Measurements from ENCODE around the gene S100A13.

S100A13 gene

DNA sequence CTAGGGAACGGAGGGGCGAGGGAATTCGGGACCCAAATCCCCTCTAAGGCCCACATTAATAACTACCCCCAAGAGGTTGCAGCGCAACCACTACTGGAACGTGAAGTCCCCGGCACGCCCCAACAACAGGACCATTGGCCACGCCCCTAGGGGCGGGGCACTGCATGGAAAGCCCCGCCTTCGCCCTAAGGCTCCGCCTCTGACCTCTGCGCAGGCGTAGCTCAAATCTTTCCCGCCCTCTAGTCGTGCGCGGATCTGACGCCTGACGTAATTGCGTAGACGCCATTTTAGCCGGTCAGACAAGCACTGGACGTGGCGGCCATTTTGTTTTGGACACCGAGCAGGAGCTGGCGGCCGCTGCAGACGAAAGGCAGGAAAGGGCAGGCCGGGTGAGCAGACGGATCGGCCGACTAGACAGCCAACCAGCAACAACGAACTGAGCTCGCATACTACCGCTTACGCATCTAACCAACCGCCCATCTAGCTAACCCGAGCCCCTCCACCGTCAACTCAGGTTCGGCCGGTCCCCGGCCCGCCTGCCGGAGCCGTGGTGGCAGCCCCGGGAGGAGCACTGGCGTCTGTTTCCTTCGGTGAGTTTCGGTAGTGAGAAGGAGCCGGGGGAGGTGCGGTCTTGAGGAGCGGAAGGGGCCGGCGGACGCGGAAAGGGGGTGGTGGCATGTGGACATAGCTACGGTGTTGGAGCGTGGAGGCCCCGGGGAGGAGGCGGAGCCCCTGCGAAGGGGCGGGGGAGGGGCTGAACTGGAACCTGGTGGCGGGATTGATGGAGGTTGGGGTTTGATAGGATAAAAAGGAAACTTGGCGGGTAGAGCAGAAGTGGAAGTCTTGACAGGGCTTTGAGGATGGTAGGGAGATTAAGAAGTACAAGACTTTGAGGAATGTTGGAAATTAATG lies 6.7 kb upstream of the S100A13 start, which contains the start of gene CHTOP:
Gene CHTOP (plus strand): TSS at position 313 of the 912 bp plus-strand sequence. CDS start 2,523 bp downstream, outside the sequence.
- Histone ChIP-seq H3K9me3 (no peaks in the 10 kb centered on the region), H3K36me3 (peaks cover 29 to 30% (median 29%) of the 10 kb centered on the region in 3 donors), H3K27me3 (no peaks in the 10 kb centered on the region), H3K4me1 (peaks cover 0 to 60% (median 41%) of the 10 kb centered on the region in 4 donors), H3K4me3 (peak within 1 kb of the TSS; percentile 79 to 89), H3K27ac (peak within 1 kb of the TSS; percentile 98 to 100)
- peak; percentile 99 for DNase-seq
- intact Hi-C loops (cut with DNase I; ENCODE audit: low total_unique reads) = no loop called here
- TF ChIP-seq, protein P1, sequence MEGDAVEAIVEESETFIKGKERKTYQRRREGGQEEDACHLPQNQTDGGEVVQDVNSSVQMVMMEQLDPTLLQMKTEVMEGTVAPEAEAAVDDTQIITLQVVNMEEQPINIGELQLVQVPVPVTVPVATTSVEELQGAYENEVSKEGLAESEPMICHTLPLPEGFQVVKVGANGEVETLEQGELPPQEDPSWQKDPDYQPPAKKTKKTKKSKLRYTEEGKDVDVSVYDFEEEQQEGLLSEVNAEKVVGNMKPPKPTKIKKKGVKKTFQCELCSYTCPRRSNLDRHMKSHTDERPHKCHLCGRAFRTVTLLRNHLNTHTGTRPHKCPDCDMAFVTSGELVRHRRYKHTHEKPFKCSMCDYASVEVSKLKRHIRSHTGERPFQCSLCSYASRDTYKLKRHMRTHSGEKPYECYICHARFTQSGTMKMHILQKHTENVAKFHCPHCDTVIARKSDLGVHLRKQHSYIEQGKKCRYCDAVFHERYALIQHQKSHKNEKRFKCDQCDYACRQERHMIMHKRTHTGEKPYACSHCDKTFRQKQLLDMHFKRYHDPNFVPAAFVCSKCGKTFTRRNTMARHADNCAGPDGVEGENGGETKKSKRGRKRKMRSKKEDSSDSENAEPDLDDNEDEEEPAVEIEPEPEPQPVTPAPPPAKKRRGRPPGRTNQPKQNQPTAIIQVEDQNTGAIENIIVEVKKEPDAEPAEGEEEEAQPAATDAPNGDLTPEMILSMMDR (IDR thresholded peaks at IDR 0.05) = peak; percentile 8 to 58

GRCh38 chr1:153633161-153633753 lies 6.0 kb upstream of the S100A13 start:
- TF ChIP-seq, protein P1 (IDR thresholded peaks at IDR 0.05) = no peak
- peaks cover 0 to 64% (median 43%) of the 10 kb centered on the region in 4 donors for H3K4me1 ChIP-seq

DNA sequence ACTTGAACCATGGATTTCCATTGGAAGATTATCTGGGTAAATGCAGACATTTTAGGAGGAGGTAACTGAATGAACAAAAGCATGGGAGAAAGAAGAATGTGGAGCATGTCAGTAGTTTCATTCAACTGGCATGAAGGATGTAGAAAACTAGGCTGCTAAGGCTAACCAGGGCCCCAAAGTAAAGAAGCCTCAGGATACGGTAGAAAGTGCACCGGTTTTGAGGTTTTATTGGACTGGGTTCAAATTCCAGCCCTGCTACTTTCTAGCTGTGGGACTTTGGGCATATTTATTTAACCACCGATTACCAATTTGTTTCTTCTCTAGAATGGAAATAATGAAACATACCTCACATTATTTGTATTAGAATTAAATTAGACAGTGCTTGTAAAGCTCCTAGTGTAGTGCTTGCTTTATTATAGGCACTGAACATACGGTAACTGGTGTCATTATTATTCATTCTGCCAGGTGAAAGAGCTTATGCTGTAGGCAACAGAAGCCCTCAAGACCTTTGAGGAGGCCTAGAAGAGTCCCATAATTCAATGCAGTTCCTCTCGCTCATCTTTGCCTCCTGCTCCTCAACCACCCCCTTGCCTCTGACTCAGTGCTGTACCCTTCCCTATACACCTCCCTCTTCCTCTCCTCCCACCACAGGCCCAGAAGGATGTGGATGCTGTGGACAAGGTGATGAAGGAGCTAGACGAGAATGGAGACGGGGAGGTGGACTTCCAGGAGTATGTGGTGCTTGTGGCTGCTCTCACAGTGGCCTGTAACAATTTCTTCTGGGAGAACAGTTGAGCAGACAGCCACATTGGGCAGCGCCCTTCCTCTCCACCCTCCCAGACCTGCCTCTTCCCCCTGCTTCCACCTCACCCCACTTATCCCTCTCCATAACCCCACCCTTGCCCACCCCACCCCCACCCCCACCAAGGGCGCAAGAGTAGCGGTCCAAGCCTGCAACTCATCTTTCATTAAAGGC lies 4.0 kb upstream of the S100A13 start:
- DNase-seq = no peak
- H3K27ac ChIP-seq = peak overlapping the region in 1 of 2 donors; percentile 89
- no peak overlapping the region for H3K4me3 ChIP-seq
- TF ChIP-seq, protein P1 (IDR thresholded peaks at IDR 0.05) = no peak
- H3K4me1 ChIP-seq = peaks cover 0 to 67% (median 44%) of the 10 kb centered on the region in 4 donors
- H3K36me3 ChIP-seq = peaks cover 2 to 3% (median 3%) of the 10 kb centered on the region in 3 donors
- intact Hi-C loops (cut with DNase I; ENCODE audit: low total_unique reads) = no loop called here
- no peaks in the 10 kb centered on the region for H3K9me3 ChIP-seq
- H3K27me3 ChIP-seq = no peaks in the 10 kb centered on the region

More at GRCh38 chr1:153633161-153633753, 6.0 kb upstream of the S100A13 start:
- no peaks in the 10 kb centered on the region for H3K27me3 ChIP-seq
- H3K9me3 ChIP-seq = no peaks in the 10 kb centered on the region
- peak overlapping the region; percentile 79 to 89 for H3K4me3 ChIP-seq
- peaks cover 21 to 22% (median 22%) of the 10 kb centered on the region in 3 donors for H3K36me3 ChIP-seq
- DNase-seq = no peak
- intact Hi-C loops (cut with DNase I; ENCODE audit: low total_unique reads) = no loop called here
- H3K27ac ChIP-seq = peak overlapping the region; percentile 98 to 100

DNA sequence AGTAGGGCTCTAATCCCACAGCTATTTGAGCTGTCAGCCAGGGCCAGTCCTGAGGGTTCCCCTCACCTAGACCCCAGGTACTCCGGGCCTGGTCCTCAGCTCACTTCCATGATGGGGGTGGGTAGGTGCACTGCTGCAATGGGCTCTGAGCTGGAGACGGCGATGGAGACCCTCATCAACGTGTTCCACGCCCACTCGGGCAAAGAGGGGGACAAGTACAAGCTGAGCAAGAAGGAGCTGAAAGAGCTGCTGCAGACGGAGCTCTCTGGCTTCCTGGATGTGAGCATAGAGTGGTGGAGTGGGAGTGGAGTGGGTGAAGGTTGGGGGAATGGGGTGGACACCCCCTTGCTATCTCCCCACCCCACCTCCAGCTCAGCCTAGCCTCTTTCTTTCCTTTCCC lies 3.1 kb upstream of the S100A13 start:
- Histone ChIP-seq H3K27ac (peak overlapping the region; percentile 89 to 92), H3K36me3 (no peaks in the 10 kb centered on the region), H3K9me3 (no peaks in the 10 kb centered on the region), H3K4me1 (peaks cover 0 to 68% (median 44%) of the 10 kb centered on the region in 4 donors), H3K27me3 (no peaks in the 10 kb centered on the region), H3K4me3 (no peak overlapping the region)
- intact Hi-C loops (cut with DNase I; ENCODE audit: low total_unique reads) = no loop called here
- DNase-seq = no peak
- TF ChIP-seq, protein P1 (IDR thresholded peaks at IDR 0.05) = no peak

DNA sequence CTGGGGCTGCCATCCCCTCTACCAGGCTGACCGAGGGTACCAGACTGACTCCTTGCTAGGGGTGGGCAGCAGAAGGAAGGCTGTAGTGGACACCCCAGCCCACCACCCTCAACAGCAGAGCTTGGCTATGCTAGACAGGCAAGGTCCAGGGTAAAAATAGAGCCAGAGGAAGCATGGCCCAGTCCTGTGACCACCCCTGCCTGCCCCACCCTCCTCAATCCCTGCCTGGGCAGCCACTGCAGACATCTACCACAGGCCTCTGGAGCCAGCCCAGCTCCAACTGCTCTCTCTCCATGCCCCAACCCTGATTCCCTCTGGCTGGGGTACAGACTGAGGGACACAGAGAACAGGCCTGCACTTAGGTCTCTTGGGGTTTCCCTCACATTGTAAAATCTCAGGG lies 2.7 kb upstream of the S100A13 start:
- H3K27me3 ChIP-seq = no peaks in the 10 kb centered on the region
- H3K27ac ChIP-seq = peak overlapping the region; percentile 89 to 92
- peak in 1 of 2 donors; percentile 79 for DNase-seq
- H3K4me3 ChIP-seq = no peak overlapping the region
- H3K9me3 ChIP-seq = no peaks in the 10 kb centered on the region
- intact Hi-C loops (cut with DNase I; ENCODE audit: low total_unique reads) = no loop called here
- TF ChIP-seq, protein P1 (IDR thresholded peaks at IDR 0.05) = no peak
- H3K4me1 ChIP-seq = peaks cover 0 to 68% (median 44%) of the 10 kb centered on the region in 4 donors
- H3K36me3 ChIP-seq = no peaks in the 10 kb centered on the region

Measured in tibial artery (tissue), 4 donors.